HG03460 (cell line): Measurements from ENCODE around the gene NRAP.
"Not testable (repeated sequence)": the region's sequence is repeated elsewhere in the genome, so short reads cannot be mapped to it uniquely, and the experiment has no call there.

Experiments
- ATAC-seq: cut with Tn5 transposase; IDR thresholded peaks from one replicate; pipeline ENCODE4 v1.9.1; 2021; ENCODE audit not compliant: unreplicated experiment

Gene NRAP

GRCh38 chr10:113683300-113683699, 19.5 kb upstream of the NRAP start:
- ATAC-seq, result no peak

DNA sequence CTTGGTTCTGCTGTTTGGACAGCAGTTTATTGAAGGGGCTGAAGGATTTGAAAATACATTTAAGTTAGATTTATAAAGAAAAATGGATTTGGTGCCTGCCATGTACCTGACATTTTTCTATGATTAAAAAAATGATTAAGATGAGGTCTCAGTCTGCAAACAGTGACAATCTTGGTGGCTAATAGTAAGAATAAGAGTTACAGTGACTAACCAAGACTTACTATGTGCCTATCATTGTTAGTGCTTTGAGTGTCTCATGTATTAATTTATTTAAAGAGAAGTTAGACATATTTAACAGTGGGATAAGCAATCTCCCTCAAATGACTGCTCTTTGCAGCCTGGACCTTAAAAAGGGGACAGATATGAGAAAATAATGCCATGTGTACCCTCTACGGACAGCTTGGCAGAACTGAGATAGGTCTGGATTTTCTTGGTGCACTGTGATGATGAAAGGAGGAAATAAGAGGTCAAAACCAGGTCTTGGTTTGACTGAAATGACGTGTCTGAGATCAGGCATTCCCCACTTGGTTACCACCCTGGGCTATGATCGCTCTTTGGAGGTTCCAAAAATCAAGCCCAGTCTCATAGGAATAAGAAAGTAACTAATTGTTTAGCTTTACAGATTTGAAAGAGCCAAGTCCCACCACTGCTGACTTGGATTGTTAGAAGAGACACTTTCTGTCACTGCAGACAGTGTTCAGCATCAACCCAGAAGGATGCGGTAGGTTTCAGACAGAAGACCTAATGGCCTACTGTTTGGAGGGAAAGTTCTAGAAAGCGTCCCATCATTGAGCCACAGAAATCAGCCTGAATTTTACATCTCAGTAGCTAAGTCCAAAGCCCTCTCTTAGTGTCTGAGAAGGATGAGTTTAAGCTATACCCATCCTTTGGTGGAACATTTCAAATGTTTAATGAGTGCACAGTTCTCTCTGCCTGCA, 18.0 kb upstream of the NRAP start:
- peak; percentile 60 for ATAC-seq

- ATAC-seq, result peak; percentile 30
These were observed 16.6 kb upstream of the NRAP start for GRCh38 chr10:113680190-113681111.

GRCh38 chr10:113679463-113680189, 15.8 kb upstream of the NRAP start, which contains the start of gene CASP7:
Gene CASP7 (plus strand): TSS chr10:113679912. CDS start chr10:113697494, 17,582 bp downstream.
- peak; percentile 60 for ATAC-seq

DNA sequence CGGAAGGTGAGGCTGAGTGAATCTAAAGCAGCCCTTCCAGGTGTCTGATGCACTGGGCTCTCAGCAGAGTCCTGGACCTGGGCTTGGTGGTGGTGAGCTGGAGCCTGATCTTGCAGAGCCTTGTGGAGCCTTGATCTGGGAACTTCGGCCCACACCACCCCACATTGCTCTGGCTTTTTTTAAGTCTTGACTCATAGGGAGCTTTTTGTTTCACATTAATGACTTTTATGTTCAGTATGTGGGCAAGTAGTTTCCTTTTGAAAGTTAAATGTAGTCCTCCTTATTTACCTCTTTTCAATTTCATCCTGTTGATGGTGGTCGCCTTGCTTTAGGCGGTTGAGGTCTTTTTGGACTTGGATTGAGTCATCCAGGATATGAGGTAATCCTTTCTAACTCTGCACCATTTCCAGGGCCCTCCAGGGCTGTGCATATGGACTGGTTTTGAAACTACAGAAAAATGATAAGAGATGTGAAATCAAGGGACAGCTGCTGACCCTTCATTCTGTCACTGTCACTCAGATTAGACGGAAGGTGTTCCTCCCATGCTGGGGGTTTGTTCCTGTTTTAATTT, 2.9 kb upstream of the NRAP start:
- no peak for ATAC-seq

DNA sequence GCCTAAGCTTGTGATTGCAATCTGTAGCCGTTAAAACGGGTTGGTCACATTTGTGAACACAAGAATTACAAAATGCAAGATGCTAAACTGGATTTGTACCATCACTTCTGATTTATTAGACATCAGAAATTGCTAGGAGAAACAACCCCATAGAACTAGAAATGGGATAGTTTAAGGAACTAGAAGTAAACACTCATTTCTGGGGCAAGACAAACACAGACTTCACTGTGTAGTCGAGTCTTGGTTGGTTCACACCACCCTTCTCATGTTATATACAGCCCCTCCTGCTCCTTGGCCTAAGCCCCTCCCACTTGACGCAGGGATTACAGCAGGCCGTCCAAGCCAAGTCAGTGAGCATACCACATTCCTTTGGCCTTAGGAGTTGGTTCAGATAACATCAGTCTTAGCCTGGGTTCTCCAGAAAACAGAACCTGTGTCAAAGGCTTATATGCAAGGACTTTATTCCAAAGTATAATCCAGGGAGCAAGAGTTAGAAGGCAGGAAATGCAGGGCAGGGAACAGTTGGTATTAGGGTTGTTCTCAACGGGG, 2.0 kb upstream of the NRAP start:
- no peak for ATAC-seq

GRCh38 chr10:113665352-113665751, 1.5 kb upstream of the NRAP start:
- ATAC-seq, result no peak

DNA sequence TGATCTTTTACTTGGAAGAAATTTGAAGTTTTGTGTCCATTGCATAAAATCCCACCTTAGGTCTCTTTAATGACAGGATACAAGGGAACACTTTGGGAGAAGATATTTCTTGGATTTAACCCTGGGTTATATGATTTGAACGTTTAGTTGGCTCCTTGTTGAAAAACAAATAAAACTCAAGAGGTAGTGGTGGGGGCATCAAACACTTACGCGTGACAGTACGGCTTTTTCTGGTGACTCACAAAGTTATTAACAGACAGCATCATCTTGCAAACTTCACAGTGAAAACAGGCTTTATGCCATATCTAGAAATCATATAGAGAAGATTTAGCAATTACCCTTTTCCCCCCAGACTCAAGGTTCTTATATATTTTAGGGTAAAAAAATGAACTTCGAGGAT, 699 bp downstream of the NRAP start:
- ATAC-seq, result no peak

DNA sequence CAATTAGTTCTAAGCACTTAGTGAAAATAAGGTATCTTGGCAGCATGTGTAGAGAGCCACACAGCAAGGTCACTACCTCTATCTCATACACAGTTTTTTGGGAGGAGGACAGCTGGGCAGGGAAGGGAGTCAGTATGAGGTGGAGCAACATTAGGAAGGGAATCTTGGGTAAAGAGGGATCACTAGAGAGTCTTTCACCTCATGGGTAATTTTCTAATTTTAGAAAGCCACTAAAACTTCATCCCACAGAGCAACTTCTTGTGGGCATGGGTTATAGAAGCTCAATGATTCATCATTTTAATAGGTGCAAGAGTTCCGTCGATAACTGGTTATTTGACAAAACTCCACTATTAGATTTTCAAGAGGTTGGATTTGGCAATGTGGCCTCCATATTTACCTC, 2.5 kb downstream of the NRAP start:
- no peak for ATAC-seq

GRCh38 chr10:113657544-113657943, 6.3 kb downstream of the NRAP start:
- no peak for ATAC-seq

DNA sequence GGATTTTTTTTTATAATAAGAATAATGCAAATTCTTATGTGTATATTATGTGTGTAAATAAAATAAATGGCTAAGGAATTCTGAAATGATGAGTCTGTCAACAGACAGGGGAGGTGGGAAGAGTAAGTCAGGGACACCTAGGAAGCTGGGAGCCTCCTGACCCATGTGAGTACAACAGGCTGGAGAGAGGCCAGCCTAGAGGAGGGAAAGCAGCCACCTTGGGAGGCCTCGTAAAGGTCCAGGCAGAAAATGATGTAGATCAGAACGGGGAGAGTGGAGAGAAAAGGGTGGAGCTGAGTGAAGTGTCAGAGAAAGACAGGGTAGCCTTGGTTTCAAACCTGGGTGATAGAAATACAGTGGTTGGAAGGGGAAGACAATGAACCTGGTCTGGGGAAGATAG, 6.9 kb downstream of the NRAP start:
- no peak for ATAC-seq

DNA sequence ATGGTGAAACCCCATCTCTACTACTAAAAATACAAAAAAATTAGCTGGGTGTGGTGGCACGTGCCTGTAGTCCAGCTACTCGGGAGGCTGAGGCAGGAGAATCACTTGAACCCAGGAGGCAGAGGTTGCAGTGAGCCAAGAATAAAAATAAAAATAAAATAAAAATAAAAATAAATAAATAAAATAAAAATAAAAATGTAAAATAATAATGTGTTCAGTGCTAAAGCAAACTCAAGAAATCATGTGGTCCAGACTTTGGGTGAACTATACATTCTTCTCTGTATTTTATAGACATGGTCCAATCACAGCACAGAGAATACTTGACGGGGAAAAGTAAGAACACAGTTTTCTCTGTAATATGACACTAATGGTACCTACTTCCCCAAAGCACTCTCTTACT, 11.4 kb downstream of the NRAP start:
- ATAC-seq, result not testable (repeated sequence)

- ATAC-seq, result no peak
These were observed 11.9 kb downstream of the NRAP start for GRCh38 chr10:113651898-113652297.

GRCh38 chr10:113651021-113651420, 12.8 kb downstream of the NRAP start:
- ATAC-seq, result no peak

DNA sequence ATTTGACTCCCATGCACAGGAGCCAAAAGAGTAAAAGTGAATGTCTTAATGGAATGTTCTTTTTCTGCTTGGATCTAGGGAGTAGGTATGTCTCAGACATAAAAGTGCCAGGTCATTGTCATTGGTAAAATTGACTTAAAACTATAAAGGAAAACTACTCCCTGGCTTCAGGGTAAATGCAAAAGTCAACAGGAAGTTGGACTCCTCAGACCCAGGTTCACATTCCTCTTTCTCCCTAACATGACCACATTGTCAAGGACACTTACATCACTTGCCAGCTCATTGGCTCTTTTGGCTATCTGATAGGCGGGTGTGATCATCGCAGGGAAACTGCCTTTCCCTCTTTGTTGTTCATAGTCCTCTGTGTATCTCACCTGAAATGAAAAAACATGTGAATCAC, 13.7 kb downstream of the NRAP start:
- ATAC-seq, result no peak

DNA sequence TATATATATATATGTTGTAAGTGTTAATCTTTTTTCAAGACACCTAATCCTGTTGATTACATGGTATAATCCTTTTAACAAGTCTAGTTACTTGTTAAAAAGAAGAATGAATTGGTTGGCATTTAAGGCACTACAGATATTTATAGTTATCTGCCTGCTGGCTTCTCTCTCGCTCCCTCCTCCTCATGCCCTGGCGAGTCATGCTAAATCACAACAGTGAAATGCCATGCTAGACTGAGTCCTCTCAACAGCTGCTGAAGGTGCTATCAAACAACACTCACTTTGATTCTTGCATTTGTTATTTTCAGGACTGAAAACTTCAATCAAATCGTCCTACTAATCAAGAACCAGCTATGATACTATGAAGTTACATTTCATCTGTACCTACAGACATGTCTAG, 15.4 kb downstream of the NRAP start:
- no peak for ATAC-seq

DNA sequence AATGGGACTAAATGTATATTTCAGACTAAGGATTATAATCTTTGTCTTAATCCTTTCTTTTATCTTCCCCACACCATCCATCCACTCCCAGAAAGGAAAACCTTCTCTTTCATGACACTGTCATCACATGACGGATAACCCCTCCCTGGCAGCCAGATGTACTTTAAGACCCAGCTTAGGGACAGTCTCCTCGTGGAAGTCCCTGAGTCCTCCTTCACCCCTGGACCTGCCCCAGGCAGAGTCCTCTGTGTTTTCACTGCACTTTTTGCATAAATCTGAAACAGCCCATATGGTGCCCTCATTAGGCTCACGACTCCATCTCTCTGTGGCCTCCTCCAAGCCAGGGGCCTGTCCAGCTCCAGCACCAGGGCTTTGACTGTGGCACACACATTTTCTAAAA, 16.0 kb downstream of the NRAP start:
- no peak for ATAC-seq

DNA sequence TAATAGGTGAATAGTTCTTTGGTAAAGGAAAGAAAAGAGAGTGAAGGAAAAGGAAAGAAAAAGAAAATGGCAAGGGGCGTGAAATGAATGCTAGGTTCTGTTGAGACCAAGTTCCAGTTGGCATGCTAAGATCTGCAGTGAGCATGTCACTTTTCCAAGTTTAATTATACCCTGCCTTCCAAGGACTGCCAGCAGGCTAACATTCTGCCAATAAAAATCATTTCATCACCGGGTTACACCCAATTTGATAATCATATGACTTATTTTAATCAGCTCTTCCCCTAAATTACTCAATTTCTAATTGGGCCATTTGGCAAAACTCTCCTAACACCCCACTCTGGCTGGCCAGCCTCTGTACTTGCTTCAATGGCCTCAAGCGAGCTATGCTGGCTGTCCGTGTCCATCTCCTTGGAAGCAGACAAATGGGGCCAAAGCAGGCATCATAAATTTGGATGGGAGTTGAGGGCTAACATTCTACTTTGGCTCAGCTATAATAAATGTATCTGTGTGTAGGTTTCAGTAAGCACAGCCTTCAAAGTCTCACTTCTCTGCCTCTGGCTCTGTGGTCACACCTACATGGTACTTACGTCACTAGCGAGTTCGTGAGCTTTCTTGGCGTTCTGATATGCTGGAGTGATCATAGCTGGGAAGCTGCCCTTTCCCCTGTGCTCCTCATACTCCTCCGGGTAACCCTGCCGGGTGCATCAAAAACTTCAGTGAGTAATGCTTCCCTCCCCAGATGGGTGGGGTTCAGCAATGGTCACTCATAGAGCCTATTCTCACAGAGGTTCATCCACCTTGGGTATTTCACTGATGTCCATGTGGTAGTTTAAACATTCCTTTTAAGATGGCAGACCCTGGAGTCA, 17.3 kb downstream of the NRAP start:
- ATAC-seq, result no peak
